Coronary artery (tissue), 2 donors: ENCODE results near the gene TMEM39A.

Source experiments
- DNase-seq: peaks from one replicate; pipeline ENCODE4 v3.0.0-alpha.2; 2017; ENCODE audit warnings: low spot score
- H3K27ac ChIP-seq, 2 donors: fragments of 200-600 bp; sonication (generic); one replicate each; pipeline ENCODE4 v1.5.1; 2016 to 2019
- H3K4me3 ChIP-seq: fragments of 200-600 bp; sonication (generic); 2 replicates; pipeline ENCODE4 v1.5.1; 2016; ENCODE audit warnings: mild to moderate bottlenecking, moderate library complexity
- TF ChIP-seq, protein P1 (sequence below): fragments of 200-600 bp; sonication (generic); IDR thresholded peaks from one replicate; pipeline ENCODE4 v1.5.1; 2019; ENCODE audit warnings: antibody characterized with exemption

TMEM39A gene

DNA sequence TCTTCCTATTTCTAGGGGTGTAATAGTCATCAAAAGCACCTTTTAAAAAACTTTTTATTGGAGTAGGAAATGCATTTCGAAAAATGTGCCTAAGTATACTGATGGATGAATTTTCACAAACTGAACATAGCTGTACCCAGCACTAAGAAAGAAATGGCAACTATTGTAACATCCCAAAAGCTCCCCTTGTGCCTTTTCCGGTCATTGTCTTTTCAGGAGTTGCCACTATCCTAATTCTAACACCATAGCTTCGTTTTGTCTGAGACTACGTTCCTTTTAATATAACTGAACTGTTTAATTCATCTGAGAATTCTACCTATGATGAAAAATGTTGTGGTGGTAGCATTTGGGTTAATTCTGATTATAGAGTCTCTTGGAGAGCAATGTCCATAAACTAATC lies 36.9 kb upstream of the TMEM39A start:
- TF ChIP-seq, protein P1, sequence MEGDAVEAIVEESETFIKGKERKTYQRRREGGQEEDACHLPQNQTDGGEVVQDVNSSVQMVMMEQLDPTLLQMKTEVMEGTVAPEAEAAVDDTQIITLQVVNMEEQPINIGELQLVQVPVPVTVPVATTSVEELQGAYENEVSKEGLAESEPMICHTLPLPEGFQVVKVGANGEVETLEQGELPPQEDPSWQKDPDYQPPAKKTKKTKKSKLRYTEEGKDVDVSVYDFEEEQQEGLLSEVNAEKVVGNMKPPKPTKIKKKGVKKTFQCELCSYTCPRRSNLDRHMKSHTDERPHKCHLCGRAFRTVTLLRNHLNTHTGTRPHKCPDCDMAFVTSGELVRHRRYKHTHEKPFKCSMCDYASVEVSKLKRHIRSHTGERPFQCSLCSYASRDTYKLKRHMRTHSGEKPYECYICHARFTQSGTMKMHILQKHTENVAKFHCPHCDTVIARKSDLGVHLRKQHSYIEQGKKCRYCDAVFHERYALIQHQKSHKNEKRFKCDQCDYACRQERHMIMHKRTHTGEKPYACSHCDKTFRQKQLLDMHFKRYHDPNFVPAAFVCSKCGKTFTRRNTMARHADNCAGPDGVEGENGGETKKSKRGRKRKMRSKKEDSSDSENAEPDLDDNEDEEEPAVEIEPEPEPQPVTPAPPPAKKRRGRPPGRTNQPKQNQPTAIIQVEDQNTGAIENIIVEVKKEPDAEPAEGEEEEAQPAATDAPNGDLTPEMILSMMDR: no peak
- Histone ChIP-seq H3K4me3 (peak overlapping the region; percentile 7), H3K27ac (no peak overlapping the region)
- DNase-seq: no peak

DNA sequence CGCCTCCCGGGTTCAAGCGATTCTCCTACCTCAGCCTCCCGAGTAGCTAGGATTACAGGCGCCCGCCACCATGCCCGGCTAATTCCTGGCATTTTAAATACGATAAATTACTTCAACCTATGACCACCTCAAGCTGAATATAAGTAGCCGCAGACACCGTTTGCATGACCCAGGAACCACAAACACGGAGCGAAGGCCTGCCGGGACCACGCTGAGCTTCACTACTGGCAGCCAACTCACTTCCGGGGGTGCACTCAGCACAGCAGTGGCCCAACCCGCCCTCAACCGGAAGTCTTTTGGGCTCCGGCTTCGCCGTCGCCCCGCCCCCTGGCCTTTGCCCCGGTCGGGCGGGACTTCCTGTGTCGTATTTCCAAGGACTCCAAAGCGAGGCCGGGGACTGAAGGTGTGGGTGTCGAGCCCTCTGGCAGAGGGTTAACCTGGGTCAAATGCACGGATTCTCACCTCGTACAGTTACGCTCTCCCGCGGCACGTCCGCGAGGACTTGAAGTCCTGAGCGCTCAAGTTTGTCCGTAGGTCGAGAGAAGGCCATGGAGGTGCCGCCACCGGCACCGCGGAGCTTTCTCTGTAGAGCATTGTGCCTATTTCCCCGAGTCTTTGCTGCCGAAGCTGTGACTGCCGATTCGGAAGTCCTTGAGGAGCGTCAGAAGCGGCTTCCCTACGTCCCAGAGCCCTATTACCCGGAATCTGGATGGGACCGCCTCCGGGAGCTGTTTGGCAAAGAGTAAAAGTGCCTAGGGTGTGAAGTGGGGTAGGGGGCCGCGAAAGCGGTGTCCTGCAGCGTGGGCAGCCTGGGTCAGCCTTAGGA lies 35.0 kb upstream of the TMEM39A start, which contains the start of gene TIMMDC1:
Gene TIMMDC1, plus strand, starts transcription at position 362 of the 826 bp plus-strand sequence. Its CDS starts 187 bp downstream, at position 549.
- peak within 1 kb of the TSS; percentile 84 to 86 for H3K27ac ChIP-seq
- peak within 1 kb of the TSS; percentile 76 for H3K4me3 ChIP-seq
- TF ChIP-seq, protein P1: no peak
- peak; percentile 99 for DNase-seq

DNA sequence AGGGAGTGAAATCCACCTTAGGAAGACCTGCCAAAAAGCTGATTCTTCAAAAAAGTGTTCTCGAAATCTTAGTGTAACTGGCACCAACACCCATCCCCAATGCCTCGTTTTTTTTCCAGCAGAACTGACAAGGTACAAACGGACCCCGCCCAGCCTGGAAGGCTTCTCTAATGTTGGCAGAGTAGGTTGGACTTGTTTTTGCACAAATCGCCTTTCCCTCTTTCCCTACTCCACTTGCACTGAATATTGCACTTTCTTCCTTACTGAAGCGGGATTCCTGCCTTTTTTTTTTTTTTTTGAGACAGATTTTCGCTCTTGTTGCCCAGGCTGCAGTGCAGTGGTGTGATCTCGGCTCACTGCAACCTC lies 34.4 kb upstream of the TMEM39A start:
- Histone ChIP-seq H3K4me3 (peak overlapping the region; percentile 76), H3K27ac (peak overlapping the region; percentile 84 to 86)
- DNase-seq: no peak
- TF ChIP-seq, protein P1: no peak

DNA sequence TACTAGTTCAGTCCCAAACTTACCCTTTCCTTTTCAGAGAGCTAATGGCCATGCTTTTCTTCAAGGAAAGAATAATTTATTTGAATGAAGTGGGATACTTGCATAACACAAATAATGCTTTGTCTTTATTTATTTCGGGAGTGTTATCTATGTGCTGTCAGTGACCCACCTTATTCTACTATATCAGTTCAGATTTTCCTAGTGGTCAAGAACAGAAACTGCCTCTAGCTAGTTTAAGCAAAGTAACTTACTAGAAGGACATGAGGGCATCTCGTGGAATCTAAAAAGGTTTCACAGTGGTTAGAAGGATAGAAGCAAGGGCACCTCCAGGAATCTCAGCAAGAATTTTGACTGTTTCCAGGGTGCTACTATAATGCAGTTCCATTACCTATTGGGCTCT lies 31.2 kb upstream of the TMEM39A start:
- DNase-seq: no peak
- Histone ChIP-seq H3K4me3 (no peak overlapping the region), H3K27ac (no peak overlapping the region)
- TF ChIP-seq, protein P1: no peak

DNA sequence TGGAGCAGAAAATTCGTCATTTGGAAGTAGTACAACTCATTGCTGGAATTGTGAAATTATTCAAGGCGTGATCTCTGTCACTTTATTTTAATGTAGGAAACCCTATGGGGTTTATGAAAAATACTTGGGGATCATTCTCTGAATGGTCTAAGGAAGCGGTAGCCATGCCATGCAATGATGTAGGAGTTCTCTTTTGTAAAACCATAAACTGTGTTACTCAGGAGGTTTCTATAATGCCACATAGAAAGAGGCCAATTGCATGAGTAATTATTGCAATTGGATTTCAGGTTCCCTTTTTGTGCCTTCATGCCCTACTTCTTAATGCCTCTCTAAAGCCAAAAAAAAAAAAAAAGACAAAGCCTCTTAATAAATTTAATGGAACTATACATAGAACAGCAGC lies 29.4 kb upstream of the TMEM39A start:
- Histone ChIP-seq H3K4me3 (no peak overlapping the region), H3K27ac (no peak overlapping the region)
- no peak for DNase-seq
- TF ChIP-seq, protein P1: no peak

DNA sequence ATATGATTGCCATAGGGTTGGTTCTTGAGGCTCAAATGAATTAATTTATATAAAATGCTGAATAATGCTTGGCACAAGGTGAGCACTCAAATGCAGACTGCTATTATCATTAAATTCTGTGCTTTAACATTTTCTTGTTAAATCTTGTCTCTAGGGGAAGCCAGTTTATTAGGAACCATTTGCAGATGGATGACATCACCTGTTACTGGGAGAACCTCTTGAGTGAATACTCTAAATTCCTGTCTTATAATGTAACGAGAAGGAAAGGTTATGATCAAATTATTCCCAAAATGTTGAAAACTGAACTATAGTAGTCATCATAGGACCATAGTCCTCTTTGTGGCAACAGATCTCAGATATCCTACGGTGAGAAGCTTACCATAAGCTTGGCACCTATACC lies 28.7 kb upstream of the TMEM39A start:
- TF ChIP-seq, protein P1: no peak
- Histone ChIP-seq H3K27ac (no peak overlapping the region), H3K4me3 (no peak overlapping the region)
- DNase-seq: no peak

DNA sequence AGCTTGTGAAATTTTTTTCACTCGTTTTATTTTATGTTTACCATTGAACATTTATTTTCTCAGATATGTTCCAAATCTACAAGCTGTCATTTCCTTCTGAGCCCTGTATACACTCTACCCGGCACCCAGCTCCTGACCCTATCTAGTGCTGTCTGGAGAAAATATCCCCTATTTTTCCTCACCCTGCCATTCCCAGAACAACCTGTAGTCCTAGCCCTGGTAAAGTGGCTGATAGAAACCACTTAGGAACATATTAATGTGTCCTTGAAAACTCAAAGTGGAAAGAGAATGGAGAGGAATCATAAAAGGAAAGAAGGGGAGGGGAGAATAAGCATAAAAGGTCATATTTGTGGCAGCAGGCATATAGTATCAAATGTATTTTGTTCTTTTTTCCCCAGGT lies 26.7 kb upstream of the TMEM39A start:
- no peak for DNase-seq
- TF ChIP-seq, protein P1: no peak
- Histone ChIP-seq H3K27ac (no peak overlapping the region), H3K4me3 (no peak overlapping the region)
